Activated naive CD8-positive, alpha-beta T cell (primary cell): Measurements from ENCODE around the gene TELO2.

Source experiments
- H3K27ac Mint-ChIP-seq: one replicate; pipeline ENCODE4 v1.8.0; 2021; ENCODE audit warnings: mixed read lengths
- H3K27me3 Mint-ChIP-seq: one replicate; pipeline ENCODE4 v1.8.0; 2021; ENCODE audit warnings: mixed read lengths
- H3K36me3 Mint-ChIP-seq: one replicate; pipeline ENCODE4 v1.8.0; 2021; ENCODE audit warnings: mixed read lengths
- H3K4me1 Mint-ChIP-seq: one replicate; pipeline ENCODE4 v1.8.0; 2021; ENCODE audit warnings: low read depth, mixed read lengths
- H3K4me3 Mint-ChIP-seq: one replicate; pipeline ENCODE4 v1.8.0; 2021; ENCODE audit warnings: mild to moderate bottlenecking, mixed read lengths
- H3K9me3 Mint-ChIP-seq: one replicate; pipeline ENCODE4 v1.8.0; 2021; ENCODE audit warnings: low read depth, mixed read lengths

Gene TELO2

GRCh38 chr16:1492923-1493745 is at the start of gene TELO2:
Gene TELO2 (plus strand): TSS chr16:1493360. CDS start chr16:1494282, 922 bp downstream.
- peak within 1 kb of the TSS; percentile 97 for H3K4me3 Mint-ChIP-seq
- H3K36me3 Mint-ChIP-seq = no peaks in the 10 kb centered on the region
- H3K4me1 Mint-ChIP-seq = peaks cover 11% of the 10 kb centered on the region
- H3K27me3 Mint-ChIP-seq = no peaks in the 10 kb centered on the region
- H3K27ac Mint-ChIP-seq = peak within 1 kb of the TSS; percentile 100
- no peaks in the 10 kb centered on the region for H3K9me3 Mint-ChIP-seq

- no peaks in the 10 kb centered on the region for H3K36me3 Mint-ChIP-seq
- H3K9me3 Mint-ChIP-seq = no peaks in the 10 kb centered on the region
- no peak overlapping the region for H3K27ac Mint-ChIP-seq
Observed at GRCh38 chr16:1443403-1443973, 49.7 kb upstream of the TELO2 start.

DNA sequence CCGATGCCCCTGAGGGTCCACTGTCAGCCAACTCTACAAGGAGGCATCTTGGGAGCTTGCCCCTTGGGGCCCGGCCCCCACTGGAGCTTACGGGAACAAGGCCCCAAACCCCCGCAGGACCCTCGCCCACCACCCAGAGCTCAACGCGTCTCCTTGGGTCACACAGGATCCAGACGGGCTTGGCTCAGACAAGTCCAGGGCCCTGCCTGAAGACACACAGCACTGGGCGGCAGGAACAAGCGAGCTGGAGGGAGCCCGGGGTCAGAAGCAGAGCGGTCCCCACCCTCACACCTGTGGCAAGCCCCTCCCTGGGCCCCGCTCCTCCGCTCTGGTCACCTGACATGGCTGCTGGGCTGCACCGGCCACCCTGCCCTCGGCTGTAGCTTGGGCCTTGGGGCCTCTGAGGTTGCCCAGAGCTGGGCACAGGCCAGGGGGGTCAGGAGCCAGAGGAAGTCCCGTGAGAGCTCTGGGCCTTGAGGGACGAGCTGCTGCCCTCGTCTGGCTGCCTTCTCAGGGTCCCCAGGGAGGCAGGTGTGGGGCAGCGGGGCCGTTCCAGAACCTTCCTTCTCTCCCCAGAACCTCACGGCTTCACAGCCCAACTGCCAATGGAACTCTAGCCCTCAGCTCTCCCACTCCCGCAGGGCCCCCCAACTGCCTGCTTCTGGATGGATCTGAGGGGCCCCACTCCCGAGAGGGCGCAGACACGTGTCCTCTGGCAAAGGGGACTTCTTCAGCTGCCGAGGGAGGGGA is 49.0 kb upstream of the TELO2 start, which contains the start of gene CCDC154:
CCDC154 (minus strand) TSS at position 577 of the 750 bp plus-strand sequence; CDS start at position 343, 234 bp downstream.
- H3K27me3 Mint-ChIP-seq = no peaks in the 10 kb centered on the region
- no peaks in the 10 kb centered on the region for H3K4me1 Mint-ChIP-seq
- no peaks in the 10 kb centered on the region for H3K9me3 Mint-ChIP-seq
- H3K4me3 Mint-ChIP-seq = no peak within 1 kb of the TSS
- no peaks in the 10 kb centered on the region for H3K36me3 Mint-ChIP-seq
- H3K27ac Mint-ChIP-seq = no peak within 1 kb of the TSS

More at GRCh38 chr16:1443403-1443973, 49.7 kb upstream of the TELO2 start:
- H3K4me3 Mint-ChIP-seq = no peak overlapping the region
- no peaks in the 10 kb centered on the region for H3K4me1 Mint-ChIP-seq
- H3K27me3 Mint-ChIP-seq = no peaks in the 10 kb centered on the region

DNA sequence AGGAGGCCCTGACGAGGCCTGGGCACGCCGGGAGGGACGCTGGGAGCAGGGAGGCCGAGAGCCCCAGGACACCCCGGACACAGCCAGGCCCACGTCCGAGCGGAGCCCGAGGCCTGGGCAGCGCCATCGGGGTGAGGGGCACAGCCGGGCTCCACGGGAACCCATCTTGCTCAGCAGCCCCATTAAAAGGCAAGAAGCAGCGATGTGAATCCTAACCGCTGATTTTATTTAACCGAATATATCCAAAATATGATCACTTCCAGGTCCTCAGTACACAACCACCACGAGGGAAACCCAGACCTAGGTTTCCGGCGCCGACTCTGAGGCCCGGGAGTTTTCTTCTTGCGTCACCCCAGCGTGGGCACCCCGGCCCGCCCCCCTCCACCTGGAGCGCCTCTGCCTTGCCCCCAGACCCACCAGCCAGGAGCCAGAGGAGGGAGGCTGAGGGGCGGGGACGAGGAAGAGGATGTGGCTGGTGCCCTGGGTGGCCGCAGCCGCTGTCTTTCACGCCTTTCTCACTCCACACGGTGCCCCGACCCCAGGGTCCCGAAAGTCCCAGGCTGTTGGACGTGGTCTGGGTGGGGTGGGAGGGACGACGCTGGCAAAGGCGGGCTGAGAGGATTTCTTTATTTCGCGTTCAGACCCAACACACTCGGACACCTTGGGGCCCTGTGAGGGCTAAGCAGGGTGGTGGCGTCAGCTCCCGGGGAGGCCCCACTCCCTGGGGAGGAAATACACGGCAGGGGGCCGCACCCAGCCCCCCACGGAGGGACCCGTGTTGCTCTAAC is 48.2 kb upstream of the TELO2 start:
- Mint-ChIP-seq H3K4me3 (no peak overlapping the region), H3K36me3 (no peaks in the 10 kb centered on the region), H3K27ac (no peak overlapping the region), H3K4me1 (no peaks in the 10 kb centered on the region), H3K9me3 (no peaks in the 10 kb centered on the region), H3K27me3 (no peaks in the 10 kb centered on the region)

- Mint-ChIP-seq H3K4me3 (no peak overlapping the region), H3K27me3 (no peaks in the 10 kb centered on the region), H3K4me1 (no peaks in the 10 kb centered on the region), H3K9me3 (no peaks in the 10 kb centered on the region), H3K36me3 (no peaks in the 10 kb centered on the region), H3K27ac (no peak overlapping the region)
Observed at GRCh38 chr16:1445518-1446203, 47.5 kb upstream of the TELO2 start.

GRCh38 chr16:1446296-1447080 is 46.7 kb upstream of the TELO2 start:
- Mint-ChIP-seq H3K36me3 (peaks cover 2% of the 10 kb centered on the region), H3K27ac (no peak overlapping the region), H3K4me1 (no peaks in the 10 kb centered on the region), H3K4me3 (no peak overlapping the region), H3K27me3 (no peaks in the 10 kb centered on the region), H3K9me3 (no peaks in the 10 kb centered on the region)

DNA sequence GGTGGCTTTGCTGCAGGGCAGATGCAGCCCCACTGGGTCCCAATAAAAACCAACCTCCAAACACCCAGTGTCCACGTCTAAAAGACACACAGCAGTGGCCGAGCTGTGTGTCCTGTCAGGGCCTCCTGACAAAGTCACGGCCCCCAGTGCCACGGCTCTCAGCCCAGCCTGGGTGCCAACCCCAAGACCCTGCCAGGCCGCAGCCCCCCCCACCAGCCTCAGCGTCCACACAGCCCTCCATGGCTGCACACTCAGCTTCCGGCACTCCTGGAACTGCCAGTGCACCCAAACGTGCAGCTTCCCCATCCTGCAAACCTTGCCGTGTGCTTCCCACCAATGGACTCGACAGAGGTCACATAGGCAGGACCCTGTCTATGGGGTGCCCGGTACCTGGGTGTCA is 45.2 kb upstream of the TELO2 start:
- Mint-ChIP-seq H3K27me3 (no peaks in the 10 kb centered on the region), H3K4me3 (no peak overlapping the region), H3K9me3 (no peaks in the 10 kb centered on the region), H3K4me1 (no peaks in the 10 kb centered on the region), H3K27ac (no peak overlapping the region), H3K36me3 (peaks cover 2% of the 10 kb centered on the region)

DNA sequence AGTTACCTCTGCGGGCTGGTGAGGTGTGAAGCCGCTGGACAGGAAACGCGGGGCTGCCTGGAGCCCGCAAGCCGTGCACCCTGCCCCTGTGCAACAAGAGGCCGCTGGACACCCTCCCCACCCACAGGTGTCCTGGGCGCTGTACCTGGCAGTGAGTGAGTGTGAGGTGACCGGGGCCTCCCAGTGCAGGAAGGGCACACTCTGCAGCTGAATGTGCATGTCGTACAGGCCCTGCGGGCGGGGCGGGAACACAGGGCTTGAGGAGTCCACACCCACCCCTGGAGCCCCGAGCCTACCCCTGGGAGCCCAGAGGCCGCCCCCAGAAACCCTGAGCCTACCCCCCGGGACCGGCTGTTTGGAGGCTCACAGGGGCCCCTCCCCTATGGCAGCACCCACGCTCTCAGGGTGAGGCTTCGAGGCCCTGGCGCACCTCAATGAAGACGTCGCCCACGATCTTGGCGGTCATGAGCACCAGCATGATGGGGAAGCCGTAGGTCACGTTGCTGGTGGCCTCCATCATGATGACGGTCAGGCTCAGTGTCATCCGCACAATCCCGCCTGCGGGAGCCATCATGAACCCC is 44.5 kb upstream of the TELO2 start:
- H3K4me1 Mint-ChIP-seq = no peaks in the 10 kb centered on the region
- no peaks in the 10 kb centered on the region for H3K9me3 Mint-ChIP-seq
- H3K36me3 Mint-ChIP-seq = peaks cover 2% of the 10 kb centered on the region
- no peak overlapping the region for H3K27ac Mint-ChIP-seq
- H3K4me3 Mint-ChIP-seq = no peak overlapping the region
- no peaks in the 10 kb centered on the region for H3K27me3 Mint-ChIP-seq

DNA sequence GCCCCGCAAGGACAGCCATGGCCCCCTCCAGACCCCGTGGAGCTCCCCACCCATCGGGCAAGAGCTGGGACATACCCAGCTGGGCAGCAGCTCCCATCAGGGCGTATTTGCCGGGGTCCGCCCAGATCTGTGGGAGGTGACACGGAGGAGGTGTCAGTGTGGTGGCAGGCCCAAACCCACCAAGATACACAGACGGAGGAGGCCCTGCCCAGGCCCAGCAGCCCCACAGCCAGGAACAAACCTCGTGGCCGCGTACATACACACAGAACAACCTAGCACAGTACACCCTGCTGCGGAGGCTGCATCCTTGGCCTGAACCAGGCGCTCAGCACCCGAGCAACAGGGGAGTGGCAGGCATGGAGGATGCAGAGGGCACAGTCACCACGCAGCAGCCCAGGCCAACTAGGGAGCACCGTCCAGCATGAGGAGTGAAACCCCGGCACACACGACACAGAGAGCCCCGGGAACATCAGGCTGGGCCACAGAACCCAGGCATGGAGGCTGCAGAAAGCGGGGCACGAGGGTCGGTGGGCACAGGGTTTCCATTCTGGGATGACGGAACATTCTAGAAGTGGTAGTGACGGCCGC is 43.9 kb upstream of the TELO2 start:
- peaks cover 2% of the 10 kb centered on the region for H3K36me3 Mint-ChIP-seq
- H3K4me3 Mint-ChIP-seq = no peak overlapping the region
- H3K27ac Mint-ChIP-seq = no peak overlapping the region

GRCh38 chr16:1450218-1450617 is 42.9 kb upstream of the TELO2 start:
- peaks cover 2% of the 10 kb centered on the region for H3K36me3 Mint-ChIP-seq
- no peaks in the 10 kb centered on the region for H3K9me3 Mint-ChIP-seq
- H3K27ac Mint-ChIP-seq = no peak overlapping the region
- H3K27me3 Mint-ChIP-seq = no peaks in the 10 kb centered on the region
- no peaks in the 10 kb centered on the region for H3K4me1 Mint-ChIP-seq
- H3K4me3 Mint-ChIP-seq = no peak overlapping the region

More for the DNA sequence above, 43.9 kb upstream of the TELO2 start:
- H3K9me3 Mint-ChIP-seq = no peaks in the 10 kb centered on the region
- H3K4me1 Mint-ChIP-seq = no peaks in the 10 kb centered on the region
- no peaks in the 10 kb centered on the region for H3K27me3 Mint-ChIP-seq

DNA sequence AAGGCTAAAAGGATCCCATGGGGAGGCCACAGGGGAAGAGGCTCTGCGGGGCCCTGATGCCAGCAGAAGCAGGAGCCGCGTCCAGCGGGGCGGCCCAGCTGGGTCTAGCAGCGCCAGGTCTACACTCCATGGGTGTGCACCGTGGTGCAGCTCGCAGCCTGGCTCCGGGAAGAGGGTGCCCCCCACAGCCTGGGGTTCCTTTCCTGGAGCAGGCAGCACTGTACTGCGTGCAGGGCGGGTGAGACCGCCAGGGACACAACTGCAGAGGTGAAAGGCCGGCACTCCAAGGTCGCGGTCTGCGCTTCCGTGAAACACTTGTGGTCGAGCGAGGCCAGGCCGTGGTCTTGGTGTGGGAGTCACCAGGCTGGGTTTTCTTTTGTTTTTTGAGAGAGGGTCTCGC is 42.3 kb upstream of the TELO2 start:
- Mint-ChIP-seq H3K4me1 (no peaks in the 10 kb centered on the region), H3K36me3 (peaks cover 2% of the 10 kb centered on the region), H3K27me3 (no peaks in the 10 kb centered on the region), H3K9me3 (no peaks in the 10 kb centered on the region), H3K27ac (no peak overlapping the region), H3K4me3 (no peak overlapping the region)

DNA sequence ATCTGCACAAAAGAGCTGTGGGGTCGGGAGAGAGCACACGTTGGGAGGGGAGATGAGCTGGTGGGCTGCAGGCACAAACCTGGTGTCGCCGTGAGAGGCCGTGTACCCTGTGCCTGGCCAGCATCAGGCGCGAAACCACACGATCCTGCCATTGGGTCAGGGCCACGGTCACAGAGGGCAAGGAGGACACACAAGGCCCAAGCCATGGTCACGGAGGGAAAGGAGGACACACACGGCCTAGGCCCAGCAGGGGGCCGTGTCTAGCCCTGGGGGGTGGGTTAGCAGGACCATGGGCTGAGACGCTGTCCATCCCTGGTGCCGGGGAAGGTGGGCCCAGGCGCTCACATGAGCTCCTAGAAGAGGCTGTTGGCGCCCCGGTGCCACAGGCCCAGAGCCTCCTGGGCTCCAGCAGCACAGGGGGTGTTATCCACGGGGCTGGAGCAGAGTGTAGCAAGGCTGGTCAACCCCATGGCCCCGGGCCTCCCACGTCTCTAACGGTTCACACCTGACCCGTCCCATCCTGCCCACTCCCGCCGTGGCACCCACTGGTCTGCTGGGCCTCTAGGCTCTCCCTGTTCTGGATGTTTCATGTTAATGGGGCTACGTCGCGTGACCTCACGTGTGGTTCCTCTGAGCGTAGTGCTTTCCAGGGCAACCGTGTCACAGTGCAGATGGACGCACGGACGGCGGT is 41.3 kb upstream of the TELO2 start:
- H3K27me3 Mint-ChIP-seq = no peaks in the 10 kb centered on the region
- H3K4me3 Mint-ChIP-seq = no peak overlapping the region
- H3K4me1 Mint-ChIP-seq = no peaks in the 10 kb centered on the region
- H3K36me3 Mint-ChIP-seq = peaks cover 2% of the 10 kb centered on the region
- H3K27ac Mint-ChIP-seq = no peak overlapping the region
- no peaks in the 10 kb centered on the region for H3K9me3 Mint-ChIP-seq
